Measurements from ENCODE around the gene ARL16. TPM values are rescaled to one million over a fixed set of nuclear protein-coding genes. Genes with fewer than 3 reads are reported as not detected.
A peak's percentile ranks its signal among the peaks of the same experiment; 100 is the strongest.

Gene ARL16
- polyA plus RNA-seq, 2 of the 4 experiments (the other 2 are of a cell fraction), result 45.2 to 53.6 TPM

DNA sequence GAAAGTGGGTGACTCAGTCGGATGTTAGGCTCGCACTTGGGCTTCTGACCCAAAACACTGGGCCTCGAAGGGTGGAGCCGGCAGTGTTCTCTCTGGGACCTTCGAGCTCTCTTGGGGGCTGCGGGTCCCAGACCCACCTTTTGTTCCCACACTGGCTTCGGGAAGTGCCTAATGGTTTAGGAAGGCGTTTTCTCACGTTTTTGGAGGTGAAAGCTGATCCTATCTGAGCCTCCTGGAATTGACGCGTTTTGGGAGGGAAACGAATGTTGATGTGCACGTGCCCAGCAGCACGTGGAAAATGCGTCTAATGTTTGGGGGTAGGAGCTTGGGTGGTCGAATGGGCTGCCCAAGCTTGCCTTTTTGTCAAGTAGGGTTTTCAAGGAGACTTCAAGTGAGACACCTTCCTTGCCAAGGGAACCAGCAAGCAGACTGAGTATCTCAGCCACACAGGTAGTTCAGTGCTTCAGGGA lies 880 bp upstream of the ARL16 start:
- DNase-seq (ENCODE audit: low read depth in 1 of 2, low spot score in 1 of 2) (peak in 1 of 2 experiments; percentile 77), ATAC-seq (peak in 1 of 2 experiments; percentile 10; a peak in 4 of 6 replicates), FAIRE-seq (no peak)
- 7% methylated on average over 14 of the region's 16 CpGs for WGBS (ENCODE audit: missing lambda C conversion rate)
- Histone ChIP-seq H3K4me1 (peaks cover 25% of the 10 kb centered on the region), H3K4me2 (peak overlapping the region; percentile 83), H3K4me3 (peak overlapping the region; percentile 86), H3K27ac (peak overlapping the region; percentile 90 to 93), H3K9me3 (no peaks in the 10 kb centered on the region)
- CTCF ChIA-PET, result interaction anchor here (1.4 to 8.1 kb wide), 7 partner anchors 9 to 170 kb away, joined by 3 to 54 read pairs (median 8); partner anchors contain the start of gene MRPL12
- POLR2A ChIA-PET, result interaction anchor here (1.0 to 3.8 kb wide), 5 partner anchors 9 to 239 kb away, joined by 3 to 42 read pairs (median 5); partner anchors contain the start of genes CCDC137, MCRIP1, MRPL12 and OXLD1
- TF ChIP-seq ZSCAN20 (CRISPR knock-in tag; IDR thresholded peaks at IDR 0.05) (no peak), SMC3 (IDR thresholded peaks at IDR 0.05) (no peak), HOXB5 (CRISPR knock-in tag; IDR thresholded peaks at IDR 0.05) (peak; percentile 78; the same call in 1 of the 2 replicates), RCOR1 (IDR thresholded peaks at IDR 0.05; ENCODE audit: low read depth, low read length) (no peak), ESRRA (IDR thresholded peaks at IDR 0.05; ENCODE audit: borderline replicate concordance, low read length) (peak; percentile 50; the same call in 1 of the 2 replicates), EHF (CRISPR knock-in tag; IDR thresholded peaks at IDR 0.05) (peak; percentile 84), BHLHE40 (IDR thresholded peaks at IDR 0.05; ENCODE audit: low read depth, low read length) (0 out of 2 replicates have a peak, but pooled peaks have one; percentile 34), RFX5 (IDR thresholded peaks at IDR 0.05) (no peak), EP300 (IDR thresholded peaks at IDR 0.05) (no peak), CEBPB (IDR thresholded peaks at IDR 0.05) (no peak), RARB (CRISPR knock-in tag; IDR thresholded peaks at IDR 0.05) (no peak), MAZ (IDR thresholded peaks at IDR 0.05; ENCODE audit: borderline replicate concordance, low read depth, low read length) (0 out of 2 replicates have a peak, but pooled peaks have one; percentile 27), FOSB (CRISPR knock-in tag; IDR thresholded peaks at IDR 0.05) (no peak), FOSL2 (IDR thresholded peaks at IDR 0.05) (no peak), FOSL2 (CRISPR knock-in tag; IDR thresholded peaks at IDR 0.05) (no peak), KDM5A (IDR thresholded peaks at IDR 0.05) (no peak), PHF8 (IDR thresholded peaks at IDR 0.05; ENCODE audit: borderline replicate concordance, low read depth) (0 out of 2 replicates have a peak, but pooled peaks have one; percentile 33), GATA3 (IDR thresholded peaks at IDR 0.05; ENCODE audit: borderline replicate concordance) (no peak), HDAC2 (IDR thresholded peaks at IDR 0.05) (no peak), NPAS2 (CRISPR knock-in tag; IDR thresholded peaks at IDR 0.05; ENCODE audit: borderline replicate concordance) (no peak), CHD4 (IDR thresholded peaks at IDR 0.05; ENCODE audit: borderline replicate concordance) (no peak), KDM1A (IDR thresholded peaks at IDR 0.05; ENCODE audit: low read depth) (no peak)
- TF ChIP-seq, protein P1, sequence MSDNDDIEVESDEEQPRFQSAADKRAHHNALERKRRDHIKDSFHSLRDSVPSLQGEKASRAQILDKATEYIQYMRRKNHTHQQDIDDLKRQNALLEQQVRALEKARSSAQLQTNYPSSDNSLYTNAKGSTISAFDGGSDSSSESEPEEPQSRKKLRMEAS (IDR thresholded peaks at IDR 0.05), result peak; percentile 96
- TF ChIP-seq, protein P2, sequence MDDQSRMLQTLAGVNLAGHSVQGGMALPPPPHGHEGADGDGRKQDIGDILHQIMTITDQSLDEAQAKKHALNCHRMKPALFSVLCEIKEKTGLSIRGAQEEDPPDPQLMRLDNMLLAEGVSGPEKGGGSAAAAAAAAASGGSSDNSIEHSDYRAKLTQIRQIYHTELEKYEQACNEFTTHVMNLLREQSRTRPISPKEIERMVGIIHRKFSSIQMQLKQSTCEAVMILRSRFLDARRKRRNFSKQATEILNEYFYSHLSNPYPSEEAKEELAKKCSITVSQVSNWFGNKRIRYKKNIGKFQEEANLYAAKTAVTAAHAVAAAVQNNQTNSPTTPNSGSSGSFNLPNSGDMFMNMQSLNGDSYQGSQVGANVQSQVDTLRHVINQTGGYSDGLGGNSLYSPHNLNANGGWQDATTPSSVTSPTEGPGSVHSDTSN (IDR thresholded peaks at IDR 0.05), result no peak
- TF ChIP-seq, protein P3, sequence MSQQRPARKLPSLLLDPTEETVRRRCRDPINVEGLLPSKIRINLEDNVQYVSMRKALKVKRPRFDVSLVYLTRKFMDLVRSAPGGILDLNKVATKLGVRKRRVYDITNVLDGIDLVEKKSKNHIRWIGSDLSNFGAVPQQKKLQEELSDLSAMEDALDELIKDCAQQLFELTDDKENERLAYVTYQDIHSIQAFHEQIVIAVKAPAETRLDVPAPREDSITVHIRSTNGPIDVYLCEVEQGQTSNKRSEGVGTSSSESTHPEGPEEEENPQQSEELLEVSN (IDR thresholded peaks at IDR 0.05; ENCODE audit: borderline replicate concordance, low read depth), result peak; percentile 98
- TF ChIP-seq, protein P4, sequence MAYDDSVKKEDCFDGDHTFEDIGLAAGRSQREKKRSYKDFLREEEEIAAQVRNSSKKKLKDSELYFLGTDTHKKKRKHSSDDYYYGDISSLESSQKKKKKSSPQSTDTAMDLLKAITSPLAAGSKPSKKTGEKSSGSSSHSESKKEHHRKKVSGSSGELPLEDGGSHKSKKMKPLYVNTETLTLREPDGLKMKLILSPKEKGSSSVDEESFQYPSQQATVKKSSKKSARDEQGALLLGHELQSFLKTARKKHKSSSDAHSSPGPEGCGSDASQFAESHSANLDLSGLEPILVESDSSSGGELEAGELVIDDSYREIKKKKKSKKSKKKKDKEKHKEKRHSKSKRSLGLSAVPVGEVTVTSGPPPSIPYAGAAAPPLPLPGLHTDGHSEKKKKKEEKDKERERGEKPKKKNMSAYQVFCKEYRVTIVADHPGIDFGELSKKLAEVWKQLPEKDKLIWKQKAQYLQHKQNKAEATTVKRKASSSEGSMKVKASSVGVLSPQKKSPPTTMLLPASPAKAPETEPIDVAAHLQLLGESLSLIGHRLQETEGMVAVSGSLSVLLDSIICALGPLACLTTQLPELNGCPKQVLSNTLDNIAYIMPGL (CRISPR knock-in tag; IDR thresholded peaks at IDR 0.05; ENCODE audit: borderline replicate concordance), result no peak
- TF ChIP-seq, protein P5, sequence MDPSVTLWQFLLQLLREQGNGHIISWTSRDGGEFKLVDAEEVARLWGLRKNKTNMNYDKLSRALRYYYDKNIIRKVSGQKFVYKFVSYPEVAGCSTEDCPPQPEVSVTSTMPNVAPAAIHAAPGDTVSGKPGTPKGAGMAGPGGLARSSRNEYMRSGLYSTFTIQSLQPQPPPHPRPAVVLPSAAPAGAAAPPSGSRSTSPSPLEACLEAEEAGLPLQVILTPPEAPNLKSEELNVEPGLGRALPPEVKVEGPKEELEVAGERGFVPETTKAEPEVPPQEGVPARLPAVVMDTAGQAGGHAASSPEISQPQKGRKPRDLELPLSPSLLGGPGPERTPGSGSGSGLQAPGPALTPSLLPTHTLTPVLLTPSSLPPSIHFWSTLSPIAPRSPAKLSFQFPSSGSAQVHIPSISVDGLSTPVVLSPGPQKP (IDR thresholded peaks at IDR 0.05; ENCODE audit: low read depth, low read length), result no peak
- TF ChIP-seq, protein P6, sequence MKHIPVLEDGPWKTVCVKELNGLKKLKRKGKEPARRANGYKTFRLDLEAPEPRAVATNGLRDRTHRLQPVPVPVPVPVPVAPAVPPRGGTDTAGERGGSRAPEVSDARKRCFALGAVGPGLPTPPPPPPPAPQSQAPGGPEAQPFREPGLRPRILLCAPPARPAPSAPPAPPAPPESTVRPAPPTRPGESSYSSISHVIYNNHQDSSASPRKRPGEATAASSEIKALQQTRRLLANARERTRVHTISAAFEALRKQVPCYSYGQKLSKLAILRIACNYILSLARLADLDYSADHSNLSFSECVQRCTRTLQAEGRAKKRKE (CRISPR knock-in tag; IDR thresholded peaks at IDR 0.05; ENCODE audit: low read depth), result peak; percentile 90
- TF ChIP-seq, protein P7, sequence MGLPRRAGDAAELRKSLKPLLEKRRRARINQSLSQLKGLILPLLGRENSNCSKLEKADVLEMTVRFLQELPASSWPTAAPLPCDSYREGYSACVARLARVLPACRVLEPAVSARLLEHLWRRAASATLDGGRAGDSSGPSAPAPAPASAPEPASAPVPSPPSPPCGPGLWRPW (IDR thresholded peaks at IDR 0.05), result no peak
- TF ChIP-seq, protein P8, sequence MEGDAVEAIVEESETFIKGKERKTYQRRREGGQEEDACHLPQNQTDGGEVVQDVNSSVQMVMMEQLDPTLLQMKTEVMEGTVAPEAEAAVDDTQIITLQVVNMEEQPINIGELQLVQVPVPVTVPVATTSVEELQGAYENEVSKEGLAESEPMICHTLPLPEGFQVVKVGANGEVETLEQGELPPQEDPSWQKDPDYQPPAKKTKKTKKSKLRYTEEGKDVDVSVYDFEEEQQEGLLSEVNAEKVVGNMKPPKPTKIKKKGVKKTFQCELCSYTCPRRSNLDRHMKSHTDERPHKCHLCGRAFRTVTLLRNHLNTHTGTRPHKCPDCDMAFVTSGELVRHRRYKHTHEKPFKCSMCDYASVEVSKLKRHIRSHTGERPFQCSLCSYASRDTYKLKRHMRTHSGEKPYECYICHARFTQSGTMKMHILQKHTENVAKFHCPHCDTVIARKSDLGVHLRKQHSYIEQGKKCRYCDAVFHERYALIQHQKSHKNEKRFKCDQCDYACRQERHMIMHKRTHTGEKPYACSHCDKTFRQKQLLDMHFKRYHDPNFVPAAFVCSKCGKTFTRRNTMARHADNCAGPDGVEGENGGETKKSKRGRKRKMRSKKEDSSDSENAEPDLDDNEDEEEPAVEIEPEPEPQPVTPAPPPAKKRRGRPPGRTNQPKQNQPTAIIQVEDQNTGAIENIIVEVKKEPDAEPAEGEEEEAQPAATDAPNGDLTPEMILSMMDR (IDR thresholded peaks at IDR 0.05), result no peak
- TF ChIP-seq, protein P9, sequence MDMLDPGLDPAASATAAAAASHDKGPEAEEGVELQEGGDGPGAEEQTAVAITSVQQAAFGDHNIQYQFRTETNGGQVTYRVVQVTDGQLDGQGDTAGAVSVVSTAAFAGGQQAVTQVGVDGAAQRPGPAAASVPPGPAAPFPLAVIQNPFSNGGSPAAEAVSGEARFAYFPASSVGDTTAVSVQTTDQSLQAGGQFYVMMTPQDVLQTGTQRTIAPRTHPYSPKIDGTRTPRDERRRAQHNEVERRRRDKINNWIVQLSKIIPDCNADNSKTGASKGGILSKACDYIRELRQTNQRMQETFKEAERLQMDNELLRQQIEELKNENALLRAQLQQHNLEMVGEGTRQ (IDR thresholded peaks at IDR 0.05), result peak; percentile 73
